ENCODE data around the gene TRDMT1. TPM values are rescaled to one million over a fixed set of nuclear protein-coding genes. Genes with fewer than 3 reads are reported as not detected.

Gene TRDMT1
- total and polyA plus RNA-seq, 12 donors, result 1.3 to 10.5 (median 4.9) TPM

- intact Hi-C loops (cut with DNase I), result no loop called here
- H3K4me3 ChIP-seq, result no peak overlapping the region
- TF ChIP-seq POLR2A (IDR thresholded peaks at IDR 0.05), result no peak
- TF ChIP-seq CTCF (IDR thresholded peaks at IDR 0.05), result no peak
- 87 to 89% (median 89%) methylated on average over 5 of the region's 5 CpGs for WGBS, 4 donors
- H3K36me3 ChIP-seq (replicated peaks in 1 of 2), result no peaks in the 10 kb centered on the region
- no peaks in the 10 kb centered on the region for H3K4me1 ChIP-seq (replicated peaks in 1 of 2)
- no peaks in the 10 kb centered on the region for H3K9me3 ChIP-seq (replicated peaks in 1 of 3)
- H3K27ac ChIP-seq, result no peak overlapping the region
- DNase-seq, result no peak
- no peaks in the 10 kb centered on the region for H3K27me3 ChIP-seq
These were observed 56.7 kb downstream of the TRDMT1 start for GRCh38 chr10:17144757-17145156.

- no peak for TF ChIP-seq CTCF (IDR thresholded peaks at IDR 0.05)
- no peak for TF ChIP-seq POLR2A (IDR thresholded peaks at IDR 0.05)
- WGBS, 4 donors, result 93 to 99% (median 97%) methylated on average over 2 of the region's 2 CpGs
- H3K4me1 ChIP-seq (replicated peaks in 1 of 2), result no peaks in the 10 kb centered on the region
- DNase-seq, result no peak
- no peak overlapping the region for H3K4me3 ChIP-seq
- intact Hi-C loops (cut with DNase I), result no loop called here
- no peak overlapping the region for H3K27ac ChIP-seq
- no peaks in the 10 kb centered on the region for H3K36me3 ChIP-seq (replicated peaks in 1 of 2)
- H3K27me3 ChIP-seq, result no peaks in the 10 kb centered on the region
- no peaks in the 10 kb centered on the region for H3K9me3 ChIP-seq (replicated peaks in 1 of 3)
These were observed 57.4 kb downstream of the TRDMT1 start for GRCh38 chr10:17144032-17144431.

- no peaks in the 10 kb centered on the region for H3K4me1 ChIP-seq (replicated peaks in 1 of 2)
- DNase-seq, result no peak
- no peak for TF ChIP-seq POLR2A (IDR thresholded peaks at IDR 0.05)
- no peak for TF ChIP-seq CTCF (IDR thresholded peaks at IDR 0.05)
- 85 to 91% (median 87%) methylated on average over 3 of the region's 3 CpGs for WGBS, 4 donors
- no peaks in the 10 kb centered on the region for H3K9me3 ChIP-seq (replicated peaks in 1 of 3)
- no peak overlapping the region for H3K4me3 ChIP-seq
- intact Hi-C loops (cut with DNase I), result no loop called here
- H3K36me3 ChIP-seq (replicated peaks in 1 of 2), result no peaks in the 10 kb centered on the region
- no peaks in the 10 kb centered on the region for H3K27me3 ChIP-seq
- H3K27ac ChIP-seq, result no peak overlapping the region
These were observed 58.3 kb downstream of the TRDMT1 start for GRCh38 chr10:17143055-17143690.

- H3K9me3 ChIP-seq (replicated peaks in 1 of 3), result no peaks in the 10 kb centered on the region
- H3K4me3 ChIP-seq, result no peak overlapping the region
- 74 to 97% (median 90%) methylated on average over 1 of the region's 1 CpG for WGBS, 4 donors
- H3K27me3 ChIP-seq, result no peaks in the 10 kb centered on the region
- H3K36me3 ChIP-seq (replicated peaks in 1 of 2), result no peaks in the 10 kb centered on the region
- no peaks in the 10 kb centered on the region for H3K4me1 ChIP-seq (replicated peaks in 1 of 2)
- TF ChIP-seq CTCF (IDR thresholded peaks at IDR 0.05) (no peak), POLR2A (IDR thresholded peaks at IDR 0.05) (no peak)
- DNase-seq, result no peak
- intact Hi-C loops (cut with DNase I), result no loop called here
- H3K27ac ChIP-seq, result no peak overlapping the region
These were observed 59.8 kb downstream of the TRDMT1 start for GRCh38 chr10:17141504-17142229.

Measured in adrenal gland (tissue), 12 donors.